WTC11 (cell line): Measurements from ENCODE around the gene CD2. TPM values are rescaled to one million over a fixed set of nuclear protein-coding genes. Genes with fewer than 3 reads are reported as not detected.

ENCODE experiments used
- ATAC-seq: fragments of 200-7000 bp; cut with Tn5 transposase; 2 replicates; pipeline ENCODE4 v1.10.0; 2021; ENCODE audit warnings: mild to moderate bottlenecking, moderate library complexity
- CTCF ChIA-PET: fragments of 300-600 bp; sonication (Branson Sonifier 250); formaldehyde crosslinking; loops from one replicate; lab custom pipeline; 2021; ENCODE audit warnings: antibody characterized with exemption; lab: Charles Lee
- POLR2A ChIA-PET: fragments of 350-600 bp; sonication (Branson Sonifier 250); formaldehyde crosslinking; loops from one replicate; lab custom pipeline; 2021; ENCODE audit warnings: antibody characterized with exemption; lab: Charles Lee
- DNase-seq: peaks from one replicate; pipeline ENCODE4 v3.0.0; 2021; ENCODE audit warnings: low spot score
- H3K27ac Mint-ChIP-seq: 2 replicates; pipeline ENCODE4 v1.8.0; 2021; ENCODE audit warnings: mixed read lengths
- H3K27me3 Mint-ChIP-seq: 2 replicates; pipeline ENCODE4 v1.8.0; 2021; ENCODE audit warnings: low read depth, mild to moderate bottlenecking, moderate library complexity, mixed read lengths
- H3K36me3 Mint-ChIP-seq: 2 replicates; pipeline ENCODE4 v1.8.0; 2021; ENCODE audit warnings: mixed read lengths
- H3K4me1 Mint-ChIP-seq: 2 replicates; pipeline ENCODE4 v1.8.0; 2022; ENCODE audit warnings: mixed read lengths
- H3K4me3 Mint-ChIP-seq: 2 replicates; pipeline ENCODE4 v1.8.0; 2021; ENCODE audit warnings: mild to moderate bottlenecking, moderate library complexity, mixed read lengths
- H3K9me3 Mint-ChIP-seq: 2 replicates; pipeline ENCODE4 v1.8.0; 2021; ENCODE audit warnings: mixed read lengths
- ARID4B ChIP-seq: sonication (generic); formaldehyde crosslinking; IDR thresholded peaks from 2 replicates; pipeline ENCODE4 v1.8.0; 2023; ENCODE audit warnings: missing genetic modification reagents, mild to moderate bottlenecking, borderline replicate concordance
- ATF2 ChIP-seq: sonication (generic); formaldehyde crosslinking; IDR thresholded peaks from 2 replicates; pipeline ENCODE4 v1.8.1; 2022; ENCODE audit warnings: low read depth, missing genetic modification reagents, borderline replicate concordance
- ATF6 ChIP-seq: sonication (generic); formaldehyde crosslinking; IDR thresholded peaks from 2 replicates; pipeline ENCODE4 v1.8.1; 2023; ENCODE audit warnings: mild to moderate bottlenecking, missing genetic modification reagents
- E2F4 ChIP-seq: sonication (generic); formaldehyde crosslinking; IDR thresholded peaks from 2 replicates; pipeline ENCODE4 v1.8.1; 2022; ENCODE audit warnings: low read depth, mild to moderate bottlenecking, moderate library complexity, missing genetic modification reagents, borderline replicate concordance
- FOXJ3 ChIP-seq: sonication (generic); formaldehyde crosslinking; IDR thresholded peaks from 2 replicates; pipeline ENCODE4 v1.9.0; 2021; ENCODE audit warnings: missing genetic modification reagents, mild to moderate bottlenecking, borderline replicate concordance
- HMGXB4 ChIP-seq: sonication (generic); formaldehyde crosslinking; IDR thresholded peaks from 2 replicates; pipeline ENCODE4 v1.8.1; 2023; ENCODE audit warnings: mild to moderate bottlenecking, moderate library complexity, missing genetic modification reagents
- NFE2L1 ChIP-seq: sonication (generic); formaldehyde crosslinking; IDR thresholded peaks from 2 replicates; pipeline ENCODE4 v1.8.1; 2023; ENCODE audit warnings: missing genetic modification reagents
- OVOL2 ChIP-seq: fragments of 250-450 bp; sonication (Bioruptor Pico); IDR thresholded peaks from 2 replicates; pipeline ENCODE4 v1.9.0; 2021; ENCODE audit warnings: mild to moderate bottlenecking, borderline replicate concordance
- SOX15 ChIP-seq: fragments of 250-450 bp; sonication (Bioruptor Pico); IDR thresholded peaks from 2 replicates; pipeline ENCODE4 v1.9.0; 2021; ENCODE audit warnings: mild to moderate bottlenecking
- ZNF281 ChIP-seq: sonication (generic); formaldehyde crosslinking; IDR thresholded peaks from 2 replicates; pipeline ENCODE4 v1.8.0; 2023; ENCODE audit warnings: mild to moderate bottlenecking, missing genetic modification reagents
- ZNF317 ChIP-seq: sonication (generic); formaldehyde crosslinking; IDR thresholded peaks from 2 replicates; pipeline ENCODE4 v1.8.1; 2023; ENCODE audit warnings: low read depth, mild to moderate bottlenecking, moderate library complexity, missing genetic modification reagents, borderline replicate concordance
- ZNF423 ChIP-seq: fragments of 250-450 bp; sonication (Bioruptor Pico); IDR thresholded peaks from 2 replicates; pipeline ENCODE4 v2.1.2; 2022; ENCODE audit warnings: mild to moderate bottlenecking, moderate library complexity
- ZNF532 ChIP-seq: fragments of 250-450 bp; sonication (Bioruptor Pico); IDR thresholded peaks from 2 replicates; pipeline ENCODE4 v1.9.0; 2021; ENCODE audit warnings: mild to moderate bottlenecking, borderline replicate concordance
- total RNA-seq: library from RNA; stranded (reverse); gene quantifications from 3 replicates; pipeline ENCODE4 v1.2.3, GENCODE V29; 2021

CD2 gene
- total RNA-seq, 1 experiment from 2014 or later = 0.13 TPM

GRCh38 chr1:116814926-116815723 lies 60.9 kb downstream of the CD2 start (continued):
- no peak for TF ChIP-seq ATF6 (CRISPR knock-in tag)

GRCh38 chr1:116817582-116818064 lies 63.4 kb downstream of the CD2 start:
- H3K27ac Mint-ChIP-seq = no peak overlapping the region; the same call in 1 of the 2 replicates
- TF ChIP-seq ZNF281 (CRISPR knock-in tag) = no peak
- TF ChIP-seq ZNF423 (CRISPR knock-in tag) = peak; percentile 54
- TF ChIP-seq NFE2L1 (CRISPR knock-in tag) = no peak
- no peak for TF ChIP-seq ATF2
- TF ChIP-seq SOX15 (CRISPR knock-in tag) = no peak
- no peak for TF ChIP-seq HMGXB4 (CRISPR knock-in tag)
- no peak for TF ChIP-seq FOXJ3 (CRISPR knock-in tag)
- no peak for TF ChIP-seq ZNF317 (CRISPR knock-in tag)
- no peak for TF ChIP-seq E2F4
- no peak for TF ChIP-seq OVOL2
- TF ChIP-seq ZNF532 (CRISPR knock-in tag) = no peak
- TF ChIP-seq ARID4B (CRISPR knock-in tag) = no peak

More at GRCh38 chr1:116817582-116818064, 63.4 kb downstream of the CD2 start:
- Mint-ChIP-seq H3K4me3 (no peak overlapping the region), H3K36me3 (peaks cover 3% of the 10 kb centered on the region; the same call in 1 of the 2 replicates), H3K9me3 (peaks cover 15% of the 10 kb centered on the region), H3K4me1 (peaks cover 9% of the 10 kb centered on the region; the same call in 1 of the 2 replicates), H3K27me3 (peaks cover 2% of the 10 kb centered on the region; the same call in 1 of the 2 replicates)
- CTCF ChIA-PET = interaction anchor here (0.6 to 2.1 kb wide), 23 partner anchors 9 to 267 kb away, joined by 3 to 18 read pairs (median 3); no protein-coding TSS in a partner anchor
- peak; percentile 99 for ATAC-seq
- peak; percentile 75 for DNase-seq
- POLR2A ChIA-PET = no interaction called here
